ENCODE results near the gene TACC2.

The TACC2 gene

GRCh38 chr10:122258136-122259074 is 269.4 kb downstream of the TACC2 start:
- no peak for DNase-seq

GRCh38 chr10:122259075-122259466 is 270.1 kb downstream of the TACC2 start:
- DNase-seq: no peak

- no peak for DNase-seq
These were observed 272.6 kb downstream of the TACC2 start for GRCh38 chr10:122261584-122261983.

- DNase-seq: no peak
These were observed 275.0 kb downstream of the TACC2 start for GRCh38 chr10:122263971-122264370.

GRCh38 chr10:122264436-122264835 is 275.5 kb downstream of the TACC2 start:
- no peak for DNase-seq

GRCh38 chr10:122264931-122265330 is 276.0 kb downstream of the TACC2 start:
- no peak for DNase-seq

- DNase-seq: no peak
These were observed 276.9 kb downstream of the TACC2 start for GRCh38 chr10:122265896-122266295.

- peak; percentile 37 for DNase-seq
These were observed 279.1 kb downstream of the TACC2 start for GRCh38 chr10:122267849-122268737.

GRCh38 chr10:122269059-122269687 is 280.2 kb downstream of the TACC2 start:
- no peak for DNase-seq

GRCh38 chr10:122271076-122271475 is 282.1 kb downstream of the TACC2 start, which contains the start of gene BTBD16:
Gene BTBD16 (plus strand): TSS chr10:122271296. CDS start chr10:122275082, 3,786 bp downstream.
- DNase-seq: no peak

GRCh38 chr10:122273966-122274545 is 285.1 kb downstream of the TACC2 start:
- DNase-seq: no peak

GRCh38 chr10:122276611-122277208 is 287.7 kb downstream of the TACC2 start:
- DNase-seq: no peak

- no peak for DNase-seq
These were observed 288.7 kb downstream of the TACC2 start for GRCh38 chr10:122277526-122278136.

- DNase-seq: no peak
These were observed 290.8 kb downstream of the TACC2 start for GRCh38 chr10:122279725-122280141.

- no peak for DNase-seq
These were observed 291.2 kb downstream of the TACC2 start for GRCh38 chr10:122280156-122280555.

- no peak for DNase-seq
These were observed 292.2 kb downstream of the TACC2 start for GRCh38 chr10:122281018-122281626.

GRCh38 chr10:122281751-122282150 is 292.8 kb downstream of the TACC2 start:
- no peak for DNase-seq

- no peak for DNase-seq
These were observed 293.3 kb downstream of the TACC2 start for GRCh38 chr10:122282253-122282671.

- DNase-seq: no peak
These were observed 293.9 kb downstream of the TACC2 start for GRCh38 chr10:122282909-122283308.

- DNase-seq: no peak
These were observed 296.8 kb downstream of the TACC2 start for GRCh38 chr10:122285506-122286444.

Data from stimulated activated CD4-positive, alpha-beta T cell treated with anti-CD3 and anti-CD28 coated beads, Interleukin-12 subunit alpha, Interleukin-12 subunit beta, amount 100 ng/mL, for 4 hours (primary cell).